ENCODE measurements around the gene KCNK7.

KCNK7 gene

DNA sequence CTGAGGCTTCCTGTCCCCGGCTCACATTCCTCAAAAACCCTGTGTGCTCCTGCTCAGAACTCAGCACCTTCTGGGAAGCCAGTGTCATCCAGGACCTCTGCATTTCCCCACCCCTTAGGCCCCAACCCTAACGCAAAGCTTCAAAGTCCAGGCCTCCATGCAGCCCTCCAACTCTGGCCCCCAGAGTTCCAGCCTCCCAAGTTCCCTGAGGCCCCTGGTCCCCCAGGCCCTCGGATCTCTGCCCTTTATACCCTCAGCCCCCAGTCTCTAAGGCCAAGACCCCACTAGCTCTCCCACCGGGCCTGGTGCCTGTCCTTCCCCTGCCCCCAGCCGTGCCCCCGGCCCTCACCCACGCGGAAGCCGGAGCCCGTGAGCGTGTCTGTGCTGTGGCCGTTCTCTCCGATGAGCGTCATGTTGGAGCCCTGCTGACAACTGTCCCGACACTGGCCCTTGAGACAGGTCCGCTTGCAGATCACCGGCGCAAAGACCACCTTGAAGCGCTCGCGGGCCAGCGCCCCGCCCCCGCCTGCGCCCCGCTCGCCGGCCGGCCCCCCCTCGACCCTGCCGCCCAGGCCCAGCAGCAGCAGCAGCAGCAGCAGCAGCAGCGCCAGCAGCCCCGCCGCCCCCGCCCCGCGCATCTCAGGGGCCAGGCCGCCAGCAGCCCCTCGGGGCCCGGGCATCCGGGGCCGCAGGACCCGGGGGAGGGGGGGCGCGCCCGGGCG, 38.2 kb downstream of the KCNK7 start:
- DNase-seq (ENCODE audit: low read depth in 2 of 2) = no peak

DNA sequence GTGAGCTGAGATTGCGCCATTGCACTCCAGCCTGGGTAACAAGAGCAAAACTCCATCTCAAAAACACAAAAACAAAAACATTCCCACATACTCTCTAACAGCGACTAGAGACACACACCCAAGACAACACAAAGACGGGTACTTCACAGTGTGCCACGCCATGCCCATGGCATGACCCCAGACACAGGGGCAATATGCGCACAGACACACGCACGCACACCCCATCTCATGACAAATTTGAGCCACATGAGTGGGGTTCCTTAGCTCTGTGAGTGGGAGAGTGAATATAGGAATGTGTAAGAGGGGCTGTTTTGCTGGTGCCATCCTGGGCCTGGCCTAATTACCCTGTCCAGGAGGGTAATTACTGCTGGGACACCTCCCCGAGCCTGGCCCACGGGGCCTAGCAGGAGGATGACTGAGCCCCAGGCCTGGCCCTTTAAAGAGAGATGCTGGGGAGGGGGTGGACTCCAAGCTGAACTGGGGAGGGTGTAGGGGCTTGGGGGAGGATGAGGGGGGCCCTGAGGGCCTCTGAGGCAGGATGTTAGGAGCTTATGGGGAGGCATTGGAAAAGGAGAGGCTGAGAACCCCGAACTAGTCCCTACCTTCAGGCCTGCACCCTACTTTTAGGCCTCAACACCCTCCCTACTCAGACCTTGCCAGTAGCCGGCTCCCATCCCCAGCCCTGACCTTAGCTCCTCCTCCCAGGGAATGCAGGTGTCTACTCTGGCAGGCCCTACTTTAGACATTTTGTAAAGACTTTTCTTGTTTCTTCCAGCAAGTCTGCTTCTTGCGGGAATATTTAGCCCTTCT, 38.9 kb downstream of the KCNK7 start:
- no peak for DNase-seq (ENCODE audit: low read depth in 2 of 2)

DNA sequence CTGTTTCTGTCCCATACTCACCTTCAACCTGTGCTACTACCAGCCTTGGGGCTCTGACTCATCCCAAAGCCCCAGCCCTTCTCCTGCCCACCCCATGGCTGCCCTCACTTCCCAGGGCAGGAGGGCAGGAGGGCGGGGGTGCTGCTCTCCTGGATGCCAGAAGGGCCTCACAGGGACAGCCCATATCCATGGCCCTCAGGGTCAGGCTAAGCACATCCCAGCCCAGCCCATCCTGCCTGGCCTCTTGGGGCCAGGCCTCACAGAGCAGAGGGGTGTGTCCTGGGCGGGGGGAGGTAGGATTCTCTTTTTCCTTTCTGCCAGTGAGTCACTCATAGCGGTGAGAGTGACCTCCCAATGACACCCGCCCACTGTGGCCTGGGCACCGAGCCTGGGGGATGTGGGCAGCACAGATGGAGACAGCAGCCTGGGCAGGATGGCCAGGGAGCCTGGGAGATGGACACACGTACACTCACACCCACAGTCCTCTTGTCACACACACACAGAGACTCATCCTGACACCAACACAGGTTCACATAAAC, 39.8 kb downstream of the KCNK7 start:
- no peak for DNase-seq (ENCODE audit: low read depth in 2 of 2)

DNA sequence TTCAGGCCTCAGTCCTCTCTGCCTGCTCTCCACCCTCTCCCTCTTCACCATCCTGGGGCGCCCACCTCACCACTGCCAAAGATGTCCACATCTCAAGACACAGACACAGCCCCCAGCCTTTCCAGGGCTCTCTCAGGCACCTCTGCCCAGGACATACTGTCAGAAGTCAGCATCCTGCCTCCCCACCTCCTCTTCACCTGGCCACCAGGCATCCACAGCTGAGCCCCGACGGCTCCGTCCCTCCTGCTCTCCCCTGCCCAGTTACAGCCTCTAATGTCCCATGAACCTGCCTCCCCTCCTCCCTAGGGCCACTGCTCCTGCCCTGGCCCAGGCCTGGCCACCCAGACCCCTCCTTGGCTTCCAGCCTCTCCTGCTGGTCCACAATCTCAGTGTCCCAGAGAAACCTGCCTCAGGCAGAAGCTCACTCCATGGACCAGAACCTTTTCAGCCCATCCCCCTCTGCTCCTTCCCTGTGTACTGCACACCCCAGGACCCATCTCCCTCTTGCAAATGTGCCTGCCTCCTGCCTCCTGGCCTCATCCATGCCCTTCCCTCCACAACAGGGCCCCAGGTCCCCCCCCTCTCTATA, 40.7 kb downstream of the KCNK7 start:
- DNase-seq (ENCODE audit: low read depth in 2 of 2) = no peak

DNA sequence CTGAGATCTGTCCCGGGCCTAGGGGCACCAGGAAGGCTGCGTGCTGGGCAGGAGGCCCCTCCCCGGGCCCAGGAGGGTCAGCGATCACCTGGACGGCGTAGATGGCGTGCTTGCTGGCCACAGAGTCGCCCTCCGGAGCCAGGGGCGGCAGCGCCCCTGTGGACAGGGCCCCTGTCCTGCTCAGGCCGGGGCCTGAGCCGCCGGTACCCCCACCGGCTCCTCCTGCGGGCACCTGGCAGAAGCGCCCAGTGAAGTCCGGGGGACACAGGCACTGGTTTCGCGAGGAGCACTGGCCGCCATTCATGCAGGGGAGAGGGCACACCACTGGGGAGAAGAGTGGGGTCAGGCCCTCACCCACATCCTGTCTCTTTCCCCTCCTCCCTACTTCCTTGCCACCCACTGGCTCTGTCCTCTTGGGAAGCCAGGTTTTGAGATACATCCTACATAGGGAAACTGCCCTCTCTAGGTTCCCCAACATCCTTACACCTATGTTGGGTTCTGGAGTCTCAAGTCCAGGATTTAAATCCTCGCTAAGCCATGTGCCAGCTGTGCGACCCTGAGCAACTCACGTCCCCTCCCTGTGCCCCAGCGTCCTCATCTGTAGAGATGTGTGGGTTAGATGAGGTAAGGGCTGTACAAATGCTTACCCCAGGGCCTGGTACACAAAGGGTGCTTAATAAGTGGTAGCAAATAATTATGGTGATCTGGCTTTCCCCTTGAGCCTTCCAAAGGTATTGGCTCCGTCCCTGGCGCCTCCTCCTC, 41.4 kb downstream of the KCNK7 start:
- DNase-seq (ENCODE audit: low read depth in 2 of 2) = no peak

DNA sequence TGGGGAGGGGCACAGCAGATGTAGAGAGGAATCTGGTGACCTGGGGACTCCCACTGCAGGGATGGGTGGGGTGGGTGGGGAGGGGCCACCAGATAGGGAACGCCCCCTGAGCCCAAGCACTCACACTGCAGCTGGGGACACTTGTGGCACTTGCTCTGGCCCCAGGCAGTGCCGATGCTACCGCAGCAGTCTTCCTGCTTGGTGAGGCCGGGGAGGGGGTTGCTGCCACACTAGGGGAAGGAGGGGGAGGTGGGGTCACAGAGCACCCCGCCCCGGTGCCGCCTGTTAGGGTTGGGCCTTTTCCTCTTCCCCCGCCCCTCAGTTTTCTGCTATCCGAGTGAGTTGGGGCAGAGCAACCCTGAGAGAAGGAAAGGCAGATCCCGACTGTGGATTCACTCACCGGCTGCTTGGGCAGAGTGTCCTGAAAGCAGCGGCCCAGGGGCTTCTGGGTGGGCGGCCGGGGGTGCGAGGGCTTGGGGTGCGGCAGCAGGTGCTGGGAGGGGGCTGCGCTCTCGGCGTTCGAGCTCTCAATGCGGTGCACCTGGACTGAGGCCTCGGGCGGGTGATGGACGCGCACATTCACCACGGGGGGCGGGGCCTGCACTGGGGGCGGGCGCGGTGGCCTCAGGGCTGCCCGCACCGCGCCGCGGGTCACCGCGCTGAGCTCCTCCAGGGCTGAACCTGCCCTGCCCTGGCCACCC, 42.1 kb downstream of the KCNK7 start:
- peak in 1 of 2 experiments; percentile 60 for DNase-seq (ENCODE audit: low read depth in 2 of 2)

DNA sequence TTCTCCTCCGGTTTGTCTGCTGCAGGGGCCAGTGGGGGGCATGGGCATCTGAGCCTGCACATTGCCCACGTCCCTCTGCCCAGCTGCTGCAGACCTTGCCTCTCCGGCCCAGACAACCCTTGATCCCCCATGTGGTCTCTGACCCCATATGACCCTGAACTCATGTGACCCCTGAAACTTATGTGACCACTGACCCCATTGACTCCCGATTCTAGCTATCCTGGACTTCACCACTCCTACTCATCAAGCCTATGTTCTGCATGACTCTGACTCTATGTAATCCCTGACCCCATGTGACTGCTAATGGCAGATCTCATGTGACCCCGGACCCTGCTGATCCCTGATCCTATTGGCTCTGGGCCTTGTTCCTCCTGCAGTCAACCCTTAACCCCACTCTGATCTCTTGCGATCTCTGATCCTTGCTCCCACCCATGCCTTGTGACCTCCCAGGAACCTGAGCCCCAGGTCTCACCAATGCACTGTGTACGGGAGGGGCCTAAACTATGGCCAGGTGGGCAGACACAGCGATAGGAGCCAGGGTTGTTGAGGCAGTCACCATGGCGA, 43.1 kb downstream of the KCNK7 start:
- DNase-seq (ENCODE audit: low read depth in 2 of 2) = no peak

DNA sequence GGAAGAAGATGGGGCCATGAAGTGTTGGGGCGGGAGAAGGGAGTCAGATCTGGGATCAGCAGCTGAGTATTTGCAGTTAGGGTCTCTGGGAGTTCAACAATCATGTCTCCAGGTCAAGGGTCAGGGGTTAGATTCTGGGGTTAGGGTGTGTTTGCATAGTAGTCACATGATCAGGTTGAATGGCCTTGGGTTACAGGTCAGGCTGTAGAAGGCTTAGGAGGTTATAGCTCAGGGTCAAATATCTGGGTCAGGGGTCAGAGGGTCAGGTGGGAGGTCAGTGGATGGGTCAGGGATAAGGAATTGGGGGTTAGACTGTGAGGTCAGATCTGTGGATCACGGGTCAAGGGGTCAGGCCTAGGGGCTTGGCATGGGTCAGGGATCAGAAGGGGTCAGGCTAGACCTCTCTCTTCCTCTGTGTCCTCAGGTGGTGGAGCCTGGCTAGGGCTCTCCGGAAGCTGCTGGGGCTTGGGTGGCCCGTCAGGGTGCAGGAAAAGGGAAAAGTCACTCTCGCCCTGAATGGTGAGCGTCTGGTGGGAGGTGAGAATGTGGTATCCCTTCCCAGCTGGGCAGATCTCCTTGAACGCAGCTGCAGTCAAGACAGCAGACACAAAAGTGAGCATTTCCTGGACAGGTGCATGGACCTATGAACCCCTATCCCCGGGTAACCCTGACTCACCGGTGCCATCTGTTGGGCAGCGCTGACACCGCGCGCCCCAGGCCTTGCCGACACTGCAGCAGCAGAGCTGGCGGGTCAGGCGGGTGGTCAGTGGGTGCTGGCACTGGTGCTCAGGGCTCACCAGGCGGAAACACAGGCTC, 43.8 kb downstream of the KCNK7 start:
- peak in 1 of 2 experiments; percentile 47 for DNase-seq (ENCODE audit: low read depth in 2 of 2)

DNA sequence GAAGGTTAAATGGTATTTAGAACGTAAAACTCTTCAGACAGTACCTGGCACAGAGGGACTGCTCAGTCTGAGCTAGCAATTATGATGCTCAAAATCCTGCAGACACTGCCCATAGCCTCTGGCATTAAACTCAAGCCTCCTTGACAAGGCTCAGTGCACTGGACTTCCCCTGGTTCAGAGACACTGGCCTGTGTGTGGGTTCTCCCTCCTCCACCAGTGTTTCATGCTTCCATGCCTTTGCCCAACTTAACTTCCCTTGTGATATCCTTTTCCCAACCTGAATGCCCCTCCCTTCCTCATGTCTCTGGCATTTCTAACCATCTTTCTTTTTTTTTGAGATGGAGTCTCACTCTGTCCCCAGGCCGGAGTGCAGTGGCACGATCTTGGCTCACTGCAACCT, 46.5 kb downstream of the KCNK7 start:
- DNase-seq (ENCODE audit: low read depth in 2 of 2) = no peak

DNA sequence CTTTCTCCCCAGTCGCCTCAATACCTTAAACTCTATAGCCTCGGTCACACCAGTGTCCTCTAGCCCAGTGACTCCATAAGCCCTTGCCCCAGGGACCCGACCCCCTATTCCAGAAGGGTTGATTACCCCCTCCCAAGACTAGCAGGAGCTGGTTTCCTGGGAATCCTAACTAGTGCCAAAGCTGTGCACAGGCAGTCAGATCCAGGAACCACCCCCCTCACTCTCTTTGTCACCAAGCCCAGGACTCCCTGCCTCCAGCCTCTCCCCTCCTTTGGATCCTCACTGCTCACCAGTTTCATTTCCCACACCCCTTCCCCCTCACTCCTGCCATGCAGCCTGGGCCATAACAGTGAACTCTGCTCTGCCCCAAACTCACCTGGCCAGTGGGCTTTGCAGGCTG, 47.2 kb downstream of the KCNK7 start:
- no peak for DNase-seq (ENCODE audit: low read depth in 2 of 2)

DNA sequence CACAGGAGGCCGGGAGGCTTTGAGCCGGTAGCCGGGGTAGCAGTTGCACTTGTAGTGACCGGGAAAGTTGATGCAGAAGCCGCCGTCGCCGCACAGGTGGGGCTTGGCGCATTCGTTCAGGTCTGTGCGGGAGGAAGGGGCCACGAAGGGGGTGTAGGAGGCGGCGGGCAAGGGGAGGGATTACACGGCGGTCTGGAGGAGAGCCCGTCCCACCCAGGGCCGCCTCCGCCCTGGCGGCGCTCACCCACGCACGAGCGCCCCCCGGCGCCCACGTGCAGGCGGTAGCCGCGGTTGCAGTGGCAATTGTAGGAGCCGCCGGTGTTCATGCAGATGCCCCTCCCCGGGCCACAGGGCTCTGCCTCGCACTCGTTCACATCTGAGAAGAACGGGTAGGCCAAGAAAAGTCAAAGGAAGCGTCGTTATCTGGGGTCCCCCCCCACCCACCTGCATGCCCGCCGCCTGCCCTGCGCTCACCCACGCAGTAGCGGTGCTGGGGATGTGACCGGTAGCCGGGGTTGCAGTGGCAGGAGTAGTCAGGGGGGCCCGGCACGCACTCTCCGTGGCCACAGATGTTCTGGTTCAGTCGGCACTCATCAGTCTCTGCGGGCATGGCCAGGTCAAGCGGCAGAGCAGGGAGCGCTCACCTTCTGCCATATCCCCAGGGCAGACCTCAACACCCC, 48.0 kb downstream of the KCNK7 start:
- DNase-seq (ENCODE audit: low read depth in 2 of 2) = no peak

DNA sequence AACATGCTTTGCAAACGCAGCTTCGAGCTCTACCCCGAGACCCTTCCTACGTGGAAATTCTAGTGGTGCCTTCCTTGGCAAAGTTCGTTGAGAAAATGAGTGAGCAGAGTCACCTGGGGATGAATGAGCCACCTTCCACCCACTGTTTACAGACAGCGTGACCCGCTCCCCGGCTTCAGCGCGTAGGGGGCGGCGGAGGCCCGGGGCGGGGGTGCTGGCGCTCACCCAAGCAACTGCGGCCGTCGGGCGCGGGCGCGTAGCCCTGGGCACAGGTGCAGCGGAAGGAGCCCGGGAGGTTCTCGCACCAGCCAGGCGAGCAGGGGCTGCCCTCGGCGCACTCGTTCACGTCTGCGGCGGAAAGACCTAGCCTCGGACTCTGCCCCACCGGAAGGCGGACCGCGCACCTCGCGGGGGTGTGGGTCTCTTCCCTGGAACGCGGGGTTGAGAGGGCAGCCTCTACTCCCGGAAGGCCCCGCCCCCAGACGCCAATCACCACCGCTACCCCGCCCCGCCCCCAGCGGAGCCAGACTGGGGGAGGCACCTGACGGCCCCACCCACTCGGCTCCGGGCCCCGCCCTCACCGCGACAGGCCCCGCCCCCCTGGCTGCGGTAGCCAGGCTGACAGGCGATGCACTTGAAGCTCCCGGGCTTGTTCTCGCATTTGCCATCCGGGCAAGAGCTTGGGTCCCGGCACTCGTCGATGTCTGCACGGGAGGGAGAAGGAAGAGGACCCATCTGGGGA, 49.2 kb downstream of the KCNK7 start:
- DNase-seq (ENCODE audit: low read depth in 2 of 2) = peak; percentile 94 to 99

DNA sequence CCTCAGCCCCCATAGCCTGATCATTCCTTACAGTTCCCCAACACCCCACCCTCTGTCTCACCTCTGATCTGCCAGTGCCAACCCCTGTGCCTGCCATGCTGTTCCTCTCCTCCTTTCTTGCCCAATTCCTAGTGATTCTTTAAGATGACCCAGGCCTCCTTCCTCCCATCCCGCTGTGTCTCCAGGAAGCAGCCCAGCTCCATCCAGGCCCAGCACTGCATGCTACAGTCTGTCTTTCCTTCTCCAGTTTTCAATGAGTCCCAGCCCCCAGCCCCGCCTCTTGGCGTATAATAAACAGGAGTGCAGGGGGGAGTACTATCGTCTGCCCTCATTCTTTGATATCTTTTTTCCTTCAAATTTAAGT, 49.8 kb downstream of the KCNK7 start:
- no peak for DNase-seq (ENCODE audit: low read depth in 2 of 2)

Measured in stimulated activated CD4-positive, alpha-beta T cell treated with anti-CD3 and anti-CD28 coated beads, Interleukin-12 subunit alpha, Interleukin-12 subunit beta, amount 100 ng/mL, for 24 hours (primary cell).